NCI-H82 treated with DMSO at 0.1 percent for 48 hours (cell line): Measurements from ENCODE around the gene SP140.

Experiments
- DNase-seq: peaks from one replicate; lab custom pipeline; 2025; ENCODE audit not compliant: unreplicated experiment; lab: John Stamatoyannopoulos, UW

The SP140 gene

GRCh38 chr2:230362030-230362691, 136.6 kb downstream of the SP140 start:
- no peak for DNase-seq
